OCI-LY7 (cell line): Measurements from ENCODE around the gene IRAK3. TPM values are rescaled to one million over a fixed set of nuclear protein-coding genes. Genes with fewer than 3 reads are reported as not detected.

ENCODE experiments used
- BruUV-seq: library from RNA; stranded (reverse); fragments of 400-500 nt; replicated peaks from 2 replicates; lab custom pipeline; 2021; lab: Mats Ljungman, UMichigan
- CTCF ChIA-PET: fragments of 300-600 bp; sonication (Branson Sonifier 250); formaldehyde crosslinking; loops from one replicate; lab custom pipeline; 2022; ENCODE audit warnings: antibody characterized with exemption; ENCODE audit not compliant: unreplicated experiment; lab: Charles Lee
- POLR2A ChIA-PET: fragments of 300-600 bp; sonication (Branson Sonifier 250); formaldehyde crosslinking; loops from one replicate; lab custom pipeline; 2022; ENCODE audit warnings: antibody characterized with exemption; lab: Charles Lee
- DNase-seq: peaks from one replicate; pipeline ENCODE4 v3.0.0-alpha.2; 2015; ENCODE audit warnings: low spot score
- H2AFZ ChIP-seq: fragments of 200-600 bp; sonication (generic), shearing (Covaris generic); 2 replicates; pipeline ENCODE4 v1.6.1; 2014; ENCODE audit warnings: mild to moderate bottlenecking, antibody characterized with exemption, low read length, moderate library complexity
- H3K27ac ChIP-seq: fragments of 200-600 bp; sonication (generic); 2 replicates; pipeline ENCODE4 v1.5.1; 2014; ENCODE audit warnings: mixed run types, low read depth, mild to moderate bottlenecking, moderate library complexity, low read length, inconsistent platforms; ENCODE audit not compliant: poor library complexity, severe bottlenecking
- H3K36me3 ChIP-seq: fragments of 200-600 bp; sonication (generic); 2 replicates; pipeline ENCODE4 v1.6.1; 2014; ENCODE audit warnings: mild to moderate bottlenecking, antibody characterized with exemption, low read length, moderate library complexity, mixed read lengths; ENCODE audit not compliant: insufficient read depth
- H3K4me1 ChIP-seq: fragments of 200-600 bp; sonication (generic); 2 replicates; pipeline ENCODE4 v1.5.1; 2014; ENCODE audit warnings: mild to moderate bottlenecking, low read length; ENCODE audit not compliant: insufficient read depth, poor library complexity, severe bottlenecking
- H3K4me2 ChIP-seq: fragments of 200-600 bp; sonication (generic); 2 replicates; pipeline ENCODE4 v1.6.1; 2014; ENCODE audit warnings: mild to moderate bottlenecking, low read length
- H3K4me3 ChIP-seq: fragments of 200-600 bp; sonication (generic); 2 replicates; pipeline ENCODE4 v1.5.1; 2014; ENCODE audit warnings: mild to moderate bottlenecking, low read depth, low read length; ENCODE audit not compliant: poor library complexity, severe bottlenecking
- H3K79me2 ChIP-seq: fragments of 200-600 bp; sonication (generic); 2 replicates; pipeline ENCODE4 v1.6.1; 2016; ENCODE audit warnings: low read depth, mild to moderate bottlenecking, low read length, moderate library complexity, mixed read lengths; ENCODE audit not compliant: insufficient read depth
- H3K9me2 ChIP-seq: fragments of 200-600 bp; sonication (generic); 2 replicates; pipeline ENCODE4 v1.6.1; 2016; ENCODE audit warnings: mild to moderate bottlenecking, low read length, mixed read lengths; ENCODE audit not compliant: insufficient read depth
- H3K9me3 ChIP-seq: fragments of 200-600 bp; sonication (generic); 2 replicates; pipeline ENCODE4 v1.6.1; 2014; ENCODE audit warnings: mild to moderate bottlenecking, mixed run types, low read length, mixed read lengths
- H4K20me1 ChIP-seq: fragments of 200-600 bp; sonication (generic); 2 replicates; pipeline ENCODE4 v1.6.1; 2014; ENCODE audit warnings: mild to moderate bottlenecking, antibody characterized with exemption, low read length, moderate library complexity, mixed read lengths; ENCODE audit not compliant: insufficient read depth
- EZH2phosphoT487 ChIP-seq: fragments of 200-600 bp; sonication (generic); IDR thresholded peaks from 2 replicates; pipeline ENCODE4 v1.6.1; 2018; ENCODE audit warnings: low read depth, borderline replicate concordance, mild to moderate bottlenecking, mixed run types, antibody characterized with exemption, low read length, moderate library complexity, mixed read lengths
- intact Hi-C: fragments of 100-400 bp; cut with micrococcal nuclease; formaldehyde crosslinking; loops from one replicate; pipeline ENCODE4 v1.10.0; 2022; ENCODE audit not compliant: unreplicated experiment
- total RNA-seq, 2 experiments: library from RNA; depleted of rRNA in 1 of 2; stranded (reverse); fragments of >200 nt in 1 of 2; shearing (Covaris generic) in 1 of 2; gene quantifications; 2 replicates each; pipeline ENCODE4 v1.2.3, GENCODE V29; 2014 to 2022
- TF ChIP-seq, protein P1 (sequence below): fragments of 200-600 bp; sonication (generic); conservative IDR thresholded peaks from 2 replicates; pipeline ENCODE4 v1.5.1; 2014; ENCODE audit warnings: mild to moderate bottlenecking, antibody characterized with exemption, low read length, moderate library complexity, mixed read lengths

IRAK3 gene
- total RNA-seq, 2 experiments from 2014 or later = 0.08 TPM; not detected in 1

DNA sequence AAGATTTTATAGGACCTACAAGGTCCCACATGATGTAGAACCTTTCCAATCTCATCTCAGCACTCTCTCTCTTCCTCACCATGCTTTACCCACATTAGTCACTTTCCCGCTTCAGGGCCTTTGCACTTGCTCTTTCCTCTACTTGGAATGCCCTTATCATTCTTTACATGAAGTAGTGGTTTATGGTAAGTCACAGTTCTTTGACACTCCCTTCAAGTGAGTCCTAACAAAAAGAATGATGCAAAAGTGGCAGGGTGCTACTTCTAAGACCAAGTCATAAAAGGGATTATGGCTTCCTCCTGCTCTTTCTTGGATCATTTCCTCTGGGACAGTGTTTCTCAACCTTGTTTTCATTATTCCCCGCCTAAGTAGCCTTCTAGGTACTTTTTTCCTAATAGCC is 32.4 kb upstream of the IRAK3 start:
- TF ChIP-seq, protein P1, sequence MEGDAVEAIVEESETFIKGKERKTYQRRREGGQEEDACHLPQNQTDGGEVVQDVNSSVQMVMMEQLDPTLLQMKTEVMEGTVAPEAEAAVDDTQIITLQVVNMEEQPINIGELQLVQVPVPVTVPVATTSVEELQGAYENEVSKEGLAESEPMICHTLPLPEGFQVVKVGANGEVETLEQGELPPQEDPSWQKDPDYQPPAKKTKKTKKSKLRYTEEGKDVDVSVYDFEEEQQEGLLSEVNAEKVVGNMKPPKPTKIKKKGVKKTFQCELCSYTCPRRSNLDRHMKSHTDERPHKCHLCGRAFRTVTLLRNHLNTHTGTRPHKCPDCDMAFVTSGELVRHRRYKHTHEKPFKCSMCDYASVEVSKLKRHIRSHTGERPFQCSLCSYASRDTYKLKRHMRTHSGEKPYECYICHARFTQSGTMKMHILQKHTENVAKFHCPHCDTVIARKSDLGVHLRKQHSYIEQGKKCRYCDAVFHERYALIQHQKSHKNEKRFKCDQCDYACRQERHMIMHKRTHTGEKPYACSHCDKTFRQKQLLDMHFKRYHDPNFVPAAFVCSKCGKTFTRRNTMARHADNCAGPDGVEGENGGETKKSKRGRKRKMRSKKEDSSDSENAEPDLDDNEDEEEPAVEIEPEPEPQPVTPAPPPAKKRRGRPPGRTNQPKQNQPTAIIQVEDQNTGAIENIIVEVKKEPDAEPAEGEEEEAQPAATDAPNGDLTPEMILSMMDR = no peak
- no peak for TF ChIP-seq EZH2phosphoT487
- POLR2A ChIA-PET = no interaction called here
- H3K36me3 ChIP-seq = peaks cover 38% of the 10 kb centered on the region
- CTCF ChIA-PET = no interaction called here
- no peaks in the 10 kb centered on the region for H3K4me1 ChIP-seq
- H3K79me2 ChIP-seq = peaks cover 5% of the 10 kb centered on the region; the same call in 1 of the 2 replicates
- H3K27ac ChIP-seq = no peak overlapping the region
- intact Hi-C loops = no loop called here
- no peak for DNase-seq
- no peaks in the 10 kb centered on the region; the same call in 1 of the 2 replicates for H3K9me3 ChIP-seq
- BruUV-seq = no TSS peak
- H3K9me2 ChIP-seq = no peaks in the 10 kb centered on the region
- H2AFZ ChIP-seq = no peak overlapping the region
- H3K4me2 ChIP-seq = no peak overlapping the region
- no peaks in the 10 kb centered on the region for H4K20me1 ChIP-seq
- no peak overlapping the region for H3K4me3 ChIP-seq

DNA sequence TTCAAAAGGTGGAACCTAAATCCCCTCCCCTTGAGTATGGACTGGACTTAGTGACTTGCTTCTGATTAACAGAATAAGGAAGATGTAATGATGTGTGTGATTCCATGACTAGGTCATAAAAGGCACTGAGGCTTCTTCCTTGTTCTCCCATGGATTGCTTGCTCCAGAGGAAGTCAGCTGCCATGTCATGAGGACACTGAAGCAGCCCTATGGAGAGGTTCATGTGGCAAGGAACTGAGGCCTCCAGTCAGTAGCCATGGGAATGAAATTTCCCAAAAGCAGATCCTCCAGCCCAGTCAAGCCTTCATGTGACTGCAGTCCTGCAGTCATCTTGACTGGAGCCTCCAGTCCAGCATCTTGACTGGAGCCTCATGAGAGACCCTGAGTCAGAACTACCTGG is 29.9 kb upstream of the IRAK3 start:
- CTCF ChIA-PET = interaction anchor here (1.4 kb wide), 1 partner anchor 10 kb away, joined by 4 read pairs; the partner anchor contains the start of gene TMBIM4
- peaks cover 5% of the 10 kb centered on the region; the same call in 1 of the 2 replicates for H3K9me3 ChIP-seq

DNA sequence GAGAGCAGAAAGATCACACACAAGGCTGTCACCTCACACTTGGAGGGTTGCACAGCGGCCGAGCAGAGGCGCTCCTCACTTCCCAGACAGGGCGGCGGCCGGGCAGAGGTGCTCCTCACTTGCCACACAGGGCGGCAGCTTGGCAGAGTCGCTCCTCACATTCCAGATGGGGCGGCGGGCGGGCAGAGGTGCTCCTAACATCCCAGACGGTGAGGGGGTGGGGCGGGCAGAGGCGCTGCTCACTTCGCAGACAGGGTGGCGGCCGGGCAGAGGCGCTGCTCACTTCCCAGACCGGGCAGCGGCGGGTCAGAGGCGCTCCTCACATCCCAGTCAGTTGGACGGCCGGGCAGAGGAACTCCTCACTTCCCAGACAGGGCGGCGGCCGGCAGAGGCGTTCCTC is 28.3 kb upstream of the IRAK3 start:
- Histone ChIP-seq H4K20me1 (no peaks in the 10 kb centered on the region), H3K4me1 (no peaks in the 10 kb centered on the region), H3K9me2 (no peaks in the 10 kb centered on the region), H3K9me3 (peaks cover 16% of the 10 kb centered on the region), H3K4me2 (no peak overlapping the region), H3K36me3 (peaks cover 53% of the 10 kb centered on the region), H3K79me2 (peaks cover 45% of the 10 kb centered on the region), H2AFZ (no peak overlapping the region), H3K4me3 (no peak overlapping the region), H3K27ac (no peak overlapping the region)
- ChIA-PET CTCF (no interaction called here), POLR2A (interaction anchor here (1.0 kb wide), 1 partner anchor 9 kb away, joined by 5 read pairs; the partner anchor contains the start of gene TMBIM4)
- intact Hi-C loops = no loop called here
- TF ChIP-seq, protein P1 = no peak
- TF ChIP-seq EZH2phosphoT487 = no peak
- DNase-seq = no peak
- BruUV-seq = no TSS peak

More for the DNA sequence above, 29.9 kb upstream of the IRAK3 start:
- Histone ChIP-seq H3K36me3 (peaks cover 37% of the 10 kb centered on the region), H2AFZ (no peak overlapping the region), H3K4me3 (no peak overlapping the region), H3K79me2 (peaks cover 29% of the 10 kb centered on the region), H3K27ac (no peak overlapping the region), H3K4me1 (no peaks in the 10 kb centered on the region), H3K9me2 (no peaks in the 10 kb centered on the region), H3K4me2 (no peak overlapping the region), H4K20me1 (no peaks in the 10 kb centered on the region)
- TF ChIP-seq, protein P1 = no peak
- TF ChIP-seq EZH2phosphoT487 = no peak
- BruUV-seq = no TSS peak
- POLR2A ChIA-PET = interaction anchor here (0.5 to 2.7 kb wide), 8 partner anchors 10 to 504 kb away, joined by 3 to 13 read pairs (median 4); no protein-coding TSS in a partner anchor
- intact Hi-C loops = no loop called here
- DNase-seq = no peak
